ENCODE data around the gene POGLUT2.
"Not testable (repeated sequence)": the region's sequence is repeated elsewhere in the genome, so short reads cannot be mapped to it uniquely, and the experiment has no call there.

The POGLUT2 gene

GRCh38 chr13:102807699-102808098, 8.9 kb upstream of the POGLUT2 start:
- no peak for DNase-seq (ENCODE audit: low read depth, low spot score)

GRCh38 chr13:102805680-102806079, 6.9 kb upstream of the POGLUT2 start:
- no peak for DNase-seq (ENCODE audit: low read depth, low spot score)

GRCh38 chr13:102800145-102801041, 1.6 kb upstream of the POGLUT2 start:
- DNase-seq (ENCODE audit: low read depth, low spot score): peak; percentile 27

GRCh38 chr13:102799426-102800144, 809 bp upstream of the POGLUT2 start:
- no peak for DNase-seq (ENCODE audit: low read depth, low spot score)

GRCh38 chr13:102793611-102794355, 5.0 kb downstream of the POGLUT2 start:
- no peak for DNase-seq (ENCODE audit: low read depth, low spot score)

GRCh38 chr13:102792396-102792795, 6.4 kb downstream of the POGLUT2 start:
- DNase-seq (ENCODE audit: low read depth, low spot score): no peak

GRCh38 chr13:102788683-102789082, 10.1 kb downstream of the POGLUT2 start:
- DNase-seq (ENCODE audit: low read depth, low spot score): no peak

- DNase-seq (ENCODE audit: low read depth, low spot score): no peak
These were observed 14.3 kb downstream of the POGLUT2 start for GRCh38 chr13:102784483-102784882.

- DNase-seq (ENCODE audit: low read depth, low spot score): no peak
These were observed 17.2 kb downstream of the POGLUT2 start for GRCh38 chr13:102781591-102781990.

GRCh38 chr13:102780656-102781055, 18.1 kb downstream of the POGLUT2 start:
- DNase-seq (ENCODE audit: low read depth, low spot score): not testable (repeated sequence)

- DNase-seq (ENCODE audit: low read depth, low spot score): no peak
These were observed 19.2 kb downstream of the POGLUT2 start for GRCh38 chr13:102779436-102780159.

- DNase-seq (ENCODE audit: low read depth, low spot score): no peak
These were observed 21.0 kb downstream of the POGLUT2 start for GRCh38 chr13:102777736-102778135.

- no peak for DNase-seq (ENCODE audit: low read depth, low spot score)
These were observed 22.5 kb downstream of the POGLUT2 start for GRCh38 chr13:102776271-102776670.

GRCh38 chr13:102774591-102775520, 23.9 kb downstream of the POGLUT2 start:
- no peak for DNase-seq (ENCODE audit: low read depth, low spot score)

GRCh38 chr13:102774214-102774568, 24.6 kb downstream of the POGLUT2 start:
- DNase-seq (ENCODE audit: low read depth, low spot score): no peak

GRCh38 chr13:102773441-102774213, 25.1 kb downstream of the POGLUT2 start, which contains the start of gene TEX30:
Gene TEX30, minus strand, starts transcription at chr13:102773786. Its CDS starts 3,760 bp downstream, at chr13:102770026.
- DNase-seq (ENCODE audit: low read depth, low spot score): peak; percentile 36

GRCh38 chr13:102772042-102772425, 26.7 kb downstream of the POGLUT2 start:
- DNase-seq (ENCODE audit: low read depth, low spot score): no peak

GRCh38 chr13:102771298-102772041, 27.3 kb downstream of the POGLUT2 start:
- DNase-seq (ENCODE audit: low read depth, low spot score): no peak

GRCh38 chr13:102770435-102770834, 28.3 kb downstream of the POGLUT2 start:
- DNase-seq (ENCODE audit: low read depth, low spot score): no peak

Measured in brain pericyte (primary cell).